Subcutaneous adipose tissue (tissue), 4 donors: Measurements from ENCODE around the gene MARK1. TPM values are rescaled to one million over a fixed set of nuclear protein-coding genes. Genes with fewer than 3 reads are reported as not detected.

Experiments
- CTCF ChIP-seq: fragments of 450-650 bp; IDR thresholded peaks from one replicate; pipeline ENCODE4 v1.5.1; 2016; ENCODE audit warnings: low read depth, mild to moderate bottlenecking, control low read depth, antibody characterized with exemption, moderate library complexity
- total RNA-seq, 4 donors: library from RNA; depleted of rRNA; stranded (reverse); fragments of >200 nt; gene quantifications; one replicate each; pipeline ENCODE4 v1.1.0, GENCODE V29; 2016

MARK1 gene
- total RNA-seq, 4 donors from 2014 or later: 7.0 to 17.5 (median 14.8) TPM

GRCh38 chr1:220575718-220576497, 48.0 kb downstream of the MARK1 start:
- no peak for TF ChIP-seq CTCF

- no peak for TF ChIP-seq CTCF
Observed at GRCh38 chr1:220577926-220578325, 50.0 kb downstream of the MARK1 start.

- TF ChIP-seq CTCF: no peak
Observed at GRCh38 chr1:220579317-220579716, 51.4 kb downstream of the MARK1 start.

- TF ChIP-seq CTCF: no peak
Observed at GRCh38 chr1:220592714-220593113, 64.8 kb downstream of the MARK1 start.

- no peak for TF ChIP-seq CTCF
Observed at GRCh38 chr1:220594356-220594755, 66.4 kb downstream of the MARK1 start.

GRCh38 chr1:220595179-220595578, 67.2 kb downstream of the MARK1 start:
- no peak for TF ChIP-seq CTCF

- no peak for TF ChIP-seq CTCF
Observed at GRCh38 chr1:220604926-220605325, 77.0 kb downstream of the MARK1 start.
